Retina (tissue), 1 donor: ENCODE data around the gene CFD.
"Not testable (repeated sequence)": the region's sequence is repeated elsewhere in the genome, so short reads cannot be mapped to it uniquely, and the experiment has no call there.

ENCODE experiments used
- DNase-seq: peaks from one replicate; pipeline ENCODE4 v3.0.0-alpha.2; 2016

CFD gene

GRCh38 chr19:888581-889385 is 29.3 kb downstream of the CFD start:
- no peak for DNase-seq

- no peak for DNase-seq
These were observed 30.3 kb downstream of the CFD start for GRCh38 chr19:889662-890295.

GRCh38 chr19:890831-891230 is 31.4 kb downstream of the CFD start:
- no peak for DNase-seq

GRCh38 chr19:891421-892200 is 32.1 kb downstream of the CFD start:
- not testable (repeated sequence) for DNase-seq

GRCh38 chr19:892243-892893 is 32.9 kb downstream of the CFD start:
- DNase-seq = no peak

- peak; percentile 99 for DNase-seq
These were observed 33.6 kb downstream of the CFD start, which contains the start of the genes MED16 and RNU6-9 for GRCh38 chr19:892894-893689. TSS of gene MED16 (minus strand) at chr19:893187. CDS start at chr19:891131, 2,056 bp downstream. TSS of gene RNU6-9 (plus strand) at chr19:893484.

GRCh38 chr19:896434-896833 is 37.0 kb downstream of the CFD start:
- DNase-seq = no peak

- DNase-seq = no peak
These were observed 37.5 kb downstream of the CFD start for GRCh38 chr19:896999-897398.

- no peak for DNase-seq
These were observed 38.1 kb downstream of the CFD start for GRCh38 chr19:897442-898039.

- peak; percentile 70 for DNase-seq
These were observed 39.2 kb downstream of the CFD start for GRCh38 chr19:898663-899062.

GRCh38 chr19:899336-900042 is 40.0 kb downstream of the CFD start:
- DNase-seq = no peak

- DNase-seq = no peak
These were observed 40.5 kb downstream of the CFD start for GRCh38 chr19:900043-900301.

GRCh38 chr19:900302-901111 is 41.0 kb downstream of the CFD start:
- DNase-seq = no peak

- no peak for DNase-seq
These were observed 42.0 kb downstream of the CFD start for GRCh38 chr19:901216-902092.

- DNase-seq = no peak
These were observed 42.6 kb downstream of the CFD start for GRCh38 chr19:902093-902370.

GRCh38 chr19:902446-903226 is 43.2 kb downstream of the CFD start:
- no peak for DNase-seq

- DNase-seq = peak; percentile 69
These were observed 43.9 kb downstream of the CFD start for GRCh38 chr19:903266-903797.

GRCh38 chr19:904545-904944 is 45.1 kb downstream of the CFD start:
- no peak for DNase-seq

GRCh38 chr19:906480-906879 is 47.0 kb downstream of the CFD start:
- no peak for DNase-seq
